ENCODE results near the gene KRTAP10-7. TPM values are rescaled to one million over a fixed set of nuclear protein-coding genes. Genes with fewer than 3 reads are reported as not detected.

KRTAP10-7 gene
- total and polyA plus RNA-seq, 2 experiments from 2014 or later: not detected

DNA sequence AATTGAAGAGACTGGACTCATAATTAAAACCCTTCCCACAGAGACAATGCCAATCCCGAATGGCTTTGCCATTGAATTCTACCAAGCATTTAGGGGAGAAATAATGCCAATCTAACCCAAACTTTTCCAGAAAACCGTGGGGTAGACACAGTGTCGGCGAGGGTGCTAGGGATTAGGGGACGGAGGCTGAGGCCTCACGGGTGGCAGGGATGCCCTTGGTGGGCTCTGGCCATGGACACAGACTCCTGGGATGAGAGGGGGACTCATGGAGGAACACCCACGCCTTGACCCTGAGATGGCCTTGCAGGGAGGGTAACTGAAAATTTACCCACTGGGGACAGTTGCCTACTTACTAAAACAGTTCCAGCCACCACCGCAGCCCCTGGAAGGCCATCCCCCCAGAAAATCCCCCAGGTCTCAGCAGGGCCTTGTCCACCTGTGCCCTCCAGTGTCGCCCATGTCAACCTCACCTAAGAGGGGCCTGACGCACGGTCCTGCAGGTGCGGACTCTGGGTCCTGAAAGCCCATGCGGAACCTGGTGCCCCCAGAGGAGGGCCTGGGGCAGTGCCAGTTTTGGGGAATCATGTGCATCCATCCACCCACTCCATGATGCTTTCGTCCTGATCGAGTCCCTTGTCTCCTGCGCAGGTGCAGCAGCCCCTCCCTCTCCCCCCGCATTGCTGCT is 21.9 kb upstream of the KRTAP10-7 start:
- Histone ChIP-seq H3K27ac (ENCODE audit: low read depth) (no peak overlapping the region), H4K20me1 (replicated peaks; ENCODE audit: insufficient read depth) (no peaks in the 10 kb centered on the region), H3F3A (replicated peaks; ENCODE audit: low read depth) (no peaks in the 10 kb centered on the region), H3K4me2 (no peak overlapping the region), H3K9me2 (ENCODE audit: insufficient read depth) (no peaks in the 10 kb centered on the region), H3K79me2 (replicated peaks; ENCODE audit: insufficient read depth) (no peaks in the 10 kb centered on the region), H3K36me3 (ENCODE audit: insufficient read depth) (no peaks in the 10 kb centered on the region), H3K4me3 (no peak overlapping the region), H3K27me3 (ENCODE audit: insufficient read depth) (no peaks in the 10 kb centered on the region), H3K4me1 (ENCODE audit: insufficient read depth) (no peaks in the 10 kb centered on the region), H2AFZ (no peak overlapping the region)
- Mint-ChIP-seq H3K36me3 (ENCODE audit: low read depth) (peaks cover 3% of the 10 kb centered on the region; the same call in 2 of the 3 replicates), H3K4me3 (no peak overlapping the region), H3K27me3 (ENCODE audit: insufficient read depth, low read depth, poor library complexity) (peaks cover 11% of the 10 kb centered on the region), H3K9me3 (peaks cover 30% of the 10 kb centered on the region), H3K27ac (no peak overlapping the region), H3K4me1 (peaks cover 9% of the 10 kb centered on the region)
- no peak for DNase-seq (ENCODE audit: low spot score)
- TF ChIP-seq CREB1 (CRISPR knock-in tag; IDR thresholded peaks at IDR 0.05; ENCODE audit: low read depth) (no peak), ZNF114 (CRISPR knock-in tag; IDR thresholded peaks at IDR 0.05) (no peak), JUNB (IDR thresholded peaks at IDR 0.05; ENCODE audit: unreplicated experiment) (no peak)
- TF ChIP-seq, protein P1, sequence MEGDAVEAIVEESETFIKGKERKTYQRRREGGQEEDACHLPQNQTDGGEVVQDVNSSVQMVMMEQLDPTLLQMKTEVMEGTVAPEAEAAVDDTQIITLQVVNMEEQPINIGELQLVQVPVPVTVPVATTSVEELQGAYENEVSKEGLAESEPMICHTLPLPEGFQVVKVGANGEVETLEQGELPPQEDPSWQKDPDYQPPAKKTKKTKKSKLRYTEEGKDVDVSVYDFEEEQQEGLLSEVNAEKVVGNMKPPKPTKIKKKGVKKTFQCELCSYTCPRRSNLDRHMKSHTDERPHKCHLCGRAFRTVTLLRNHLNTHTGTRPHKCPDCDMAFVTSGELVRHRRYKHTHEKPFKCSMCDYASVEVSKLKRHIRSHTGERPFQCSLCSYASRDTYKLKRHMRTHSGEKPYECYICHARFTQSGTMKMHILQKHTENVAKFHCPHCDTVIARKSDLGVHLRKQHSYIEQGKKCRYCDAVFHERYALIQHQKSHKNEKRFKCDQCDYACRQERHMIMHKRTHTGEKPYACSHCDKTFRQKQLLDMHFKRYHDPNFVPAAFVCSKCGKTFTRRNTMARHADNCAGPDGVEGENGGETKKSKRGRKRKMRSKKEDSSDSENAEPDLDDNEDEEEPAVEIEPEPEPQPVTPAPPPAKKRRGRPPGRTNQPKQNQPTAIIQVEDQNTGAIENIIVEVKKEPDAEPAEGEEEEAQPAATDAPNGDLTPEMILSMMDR (conservative IDR thresholded peaks at IDR 0.05; ENCODE audit: low read depth in 2 of 2): no peak
- ATAC-seq: no peak

DNA sequence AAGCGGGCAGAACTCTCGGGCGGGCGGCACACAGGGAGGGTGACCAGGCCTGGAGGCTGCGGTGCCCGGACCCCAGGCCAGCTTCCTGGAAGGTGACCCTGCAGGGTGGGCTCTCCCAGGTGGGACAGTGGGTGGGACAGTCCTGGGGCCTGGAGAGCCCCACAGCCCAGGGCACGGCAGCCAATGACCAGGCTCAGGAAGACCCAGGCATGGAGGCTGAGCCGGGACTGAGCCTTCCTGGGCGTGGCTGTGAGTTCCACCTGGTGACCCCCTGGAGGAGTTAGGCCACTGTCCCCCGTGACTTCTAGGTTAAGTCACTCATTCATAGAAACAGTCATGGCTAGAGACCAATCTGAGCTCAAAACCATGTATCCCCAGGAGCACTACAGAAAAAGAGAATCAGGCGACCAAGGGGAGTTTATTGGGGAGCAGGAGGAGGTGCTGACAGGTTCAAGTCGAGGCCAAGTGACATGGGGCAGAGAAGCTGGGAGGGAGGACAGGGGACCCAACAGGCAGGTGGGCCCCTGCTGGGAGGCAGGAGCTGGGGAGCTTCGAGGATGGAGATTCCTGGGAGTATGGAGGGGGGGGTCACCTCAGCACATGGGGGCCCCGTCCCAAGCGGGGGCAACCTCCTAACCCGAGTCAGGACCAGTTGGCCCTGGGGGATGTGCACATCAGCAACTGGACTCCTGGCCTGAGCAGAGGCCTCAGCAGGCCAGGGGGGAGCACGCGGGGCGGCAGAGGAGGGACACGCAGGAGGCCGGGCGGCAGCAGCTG is 21.2 kb upstream of the KRTAP10-7 start:
- Histone ChIP-seq H3K4me1 (ENCODE audit: insufficient read depth) (no peaks in the 10 kb centered on the region), H3K79me2 (replicated peaks; ENCODE audit: insufficient read depth) (no peaks in the 10 kb centered on the region), H3K27me3 (ENCODE audit: insufficient read depth) (no peaks in the 10 kb centered on the region), H3K9me2 (ENCODE audit: insufficient read depth) (no peaks in the 10 kb centered on the region), H3K4me2 (no peak overlapping the region), H3K27ac (ENCODE audit: low read depth) (no peak overlapping the region), H4K20me1 (replicated peaks; ENCODE audit: insufficient read depth) (no peaks in the 10 kb centered on the region), H2AFZ (no peak overlapping the region), H3F3A (replicated peaks; ENCODE audit: low read depth) (no peaks in the 10 kb centered on the region), H3K36me3 (ENCODE audit: insufficient read depth) (no peaks in the 10 kb centered on the region), H3K4me3 (no peak overlapping the region)
- Mint-ChIP-seq H3K27me3 (ENCODE audit: insufficient read depth, low read depth, poor library complexity) (peaks cover 11% of the 10 kb centered on the region), H3K9me3 (peaks cover 30% of the 10 kb centered on the region), H3K4me3 (no peak overlapping the region), H3K36me3 (ENCODE audit: low read depth) (peaks cover 3% of the 10 kb centered on the region; the same call in 2 of the 3 replicates), H3K4me1 (peaks cover 9% of the 10 kb centered on the region), H3K27ac (no peak overlapping the region)
- no peak for ATAC-seq
- DNase-seq (ENCODE audit: low spot score): no peak
- TF ChIP-seq JUNB (IDR thresholded peaks at IDR 0.05; ENCODE audit: unreplicated experiment): no peak
- TF ChIP-seq, protein P2, sequence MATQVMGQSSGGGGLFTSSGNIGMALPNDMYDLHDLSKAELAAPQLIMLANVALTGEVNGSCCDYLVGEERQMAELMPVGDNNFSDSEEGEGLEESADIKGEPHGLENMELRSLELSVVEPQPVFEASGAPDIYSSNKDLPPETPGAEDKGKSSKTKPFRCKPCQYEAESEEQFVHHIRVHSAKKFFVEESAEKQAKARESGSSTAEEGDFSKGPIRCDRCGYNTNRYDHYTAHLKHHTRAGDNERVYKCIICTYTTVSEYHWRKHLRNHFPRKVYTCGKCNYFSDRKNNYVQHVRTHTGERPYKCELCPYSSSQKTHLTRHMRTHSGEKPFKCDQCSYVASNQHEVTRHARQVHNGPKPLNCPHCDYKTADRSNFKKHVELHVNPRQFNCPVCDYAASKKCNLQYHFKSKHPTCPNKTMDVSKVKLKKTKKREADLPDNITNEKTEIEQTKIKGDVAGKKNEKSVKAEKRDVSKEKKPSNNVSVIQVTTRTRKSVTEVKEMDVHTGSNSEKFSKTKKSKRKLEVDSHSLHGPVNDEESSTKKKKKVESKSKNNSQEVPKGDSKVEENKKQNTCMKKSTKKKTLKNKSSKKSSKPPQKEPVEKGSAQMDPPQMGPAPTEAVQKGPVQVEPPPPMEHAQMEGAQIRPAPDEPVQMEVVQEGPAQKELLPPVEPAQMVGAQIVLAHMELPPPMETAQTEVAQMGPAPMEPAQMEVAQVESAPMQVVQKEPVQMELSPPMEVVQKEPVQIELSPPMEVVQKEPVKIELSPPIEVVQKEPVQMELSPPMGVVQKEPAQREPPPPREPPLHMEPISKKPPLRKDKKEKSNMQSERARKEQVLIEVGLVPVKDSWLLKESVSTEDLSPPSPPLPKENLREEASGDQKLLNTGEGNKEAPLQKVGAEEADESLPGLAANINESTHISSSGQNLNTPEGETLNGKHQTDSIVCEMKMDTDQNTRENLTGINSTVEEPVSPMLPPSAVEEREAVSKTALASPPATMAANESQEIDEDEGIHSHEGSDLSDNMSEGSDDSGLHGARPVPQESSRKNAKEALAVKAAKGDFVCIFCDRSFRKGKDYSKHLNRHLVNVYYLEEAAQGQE (IDR thresholded peaks at IDR 0.05; ENCODE audit: unreplicated experiment): no peak
- TF ChIP-seq NANOG (IDR thresholded peaks at IDR 0.05; ENCODE audit: borderline replicate concordance): no peak
- TF ChIP-seq CREB1 (CRISPR knock-in tag; IDR thresholded peaks at IDR 0.05; ENCODE audit: low read depth): no peak
- TF ChIP-seq ZNF331 (CRISPR knock-in tag; IDR thresholded peaks at IDR 0.05; ENCODE audit: low read depth): no peak
- TF ChIP-seq, protein P1 (conservative IDR thresholded peaks at IDR 0.05; ENCODE audit: low read depth in 2 of 2): no peak
- TF ChIP-seq EZH2phosphoT487 (IDR thresholded peaks at IDR 0.05; ENCODE audit: unreplicated experiment): no peak
- TF ChIP-seq STAT1 (IDR thresholded peaks at IDR 0.05; ENCODE audit: unreplicated experiment): no peak
- TF ChIP-seq EZH2 (IDR thresholded peaks at IDR 0.05; ENCODE audit: low read depth, unreplicated experiment): no peak
- TF ChIP-seq POLR2AphosphoS5 (IDR thresholded peaks at IDR 0.05; ENCODE audit: low read depth): no peak
- TF ChIP-seq, protein P3, sequence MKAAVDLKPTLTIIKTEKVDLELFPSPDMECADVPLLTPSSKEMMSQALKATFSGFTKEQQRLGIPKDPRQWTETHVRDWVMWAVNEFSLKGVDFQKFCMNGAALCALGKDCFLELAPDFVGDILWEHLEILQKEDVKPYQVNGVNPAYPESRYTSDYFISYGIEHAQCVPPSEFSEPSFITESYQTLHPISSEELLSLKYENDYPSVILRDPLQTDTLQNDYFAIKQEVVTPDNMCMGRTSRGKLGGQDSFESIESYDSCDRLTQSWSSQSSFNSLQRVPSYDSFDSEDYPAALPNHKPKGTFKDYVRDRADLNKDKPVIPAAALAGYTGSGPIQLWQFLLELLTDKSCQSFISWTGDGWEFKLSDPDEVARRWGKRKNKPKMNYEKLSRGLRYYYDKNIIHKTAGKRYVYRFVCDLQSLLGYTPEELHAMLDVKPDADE (IDR thresholded peaks at IDR 0.05): no peak
